ENCODE measurements around the gene CA7. TPM values are rescaled to one million over a fixed set of nuclear protein-coding genes. Genes with fewer than 3 reads are reported as not detected.

Gene CA7
- total and polyA plus RNA-seq, 2 donors (not counting 1 experiment from before 2014, with no cell fraction given), result not detected

DNA sequence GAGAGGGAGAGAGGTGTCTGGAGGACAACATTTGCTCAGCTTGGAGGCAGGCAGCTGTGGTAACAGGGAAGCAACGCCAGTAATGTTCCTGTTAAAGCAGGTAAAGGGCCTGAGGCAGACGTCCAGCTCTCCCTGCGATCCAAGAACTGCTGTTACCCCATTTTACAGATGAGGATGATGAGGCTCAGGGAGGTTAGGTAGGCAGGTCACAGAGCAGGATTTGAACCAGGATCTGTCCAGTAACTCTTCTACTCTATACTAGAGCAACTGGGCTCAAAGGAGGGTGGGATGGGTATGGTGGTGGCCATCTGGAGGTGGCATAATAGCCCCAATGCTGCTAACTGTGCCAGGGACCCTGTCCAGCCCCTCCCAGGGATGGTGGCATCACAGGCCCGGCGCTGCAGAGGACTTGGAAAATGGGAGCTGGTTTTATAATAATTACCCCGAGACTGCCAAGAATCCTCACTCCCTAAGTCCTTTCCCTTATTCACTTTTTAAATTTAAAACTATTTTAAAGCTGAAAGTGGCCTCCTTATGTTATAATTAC is 12.0 kb downstream of the CA7 start:
- H3K27me3 ChIP-seq (ENCODE audit: control insufficient read depth, insufficient read depth, low read length), result no peaks in the 10 kb centered on the region
- H4K20me1 ChIP-seq (ENCODE audit: control insufficient read depth, extremely low read depth, insufficient read depth, low read length), result no peaks in the 10 kb centered on the region
- H2AFZ ChIP-seq (ENCODE audit: low read length), result no peak overlapping the region
- H3K9ac ChIP-seq (ENCODE audit: insufficient read depth, low read length), result no peak overlapping the region
- H3K4me3 ChIP-seq (replicated peaks in 1 of 4; ENCODE audit: control extremely low read depth in 1 of 4, insufficient read depth in 1 of 4, low read depth in 3 of 4, low read length in 4 of 4), result no peak overlapping the region
- DNase-seq (ENCODE audit: low read depth in 2 of 2), result no peak
- no peaks in the 10 kb centered on the region for H3K4me1 ChIP-seq (ENCODE audit: control insufficient read depth, extremely low read depth, insufficient read depth, low read length)
- no peak overlapping the region for H3K4me2 ChIP-seq (ENCODE audit: extremely low read depth, insufficient read depth, low read length)
- TF ChIP-seq, protein P1, sequence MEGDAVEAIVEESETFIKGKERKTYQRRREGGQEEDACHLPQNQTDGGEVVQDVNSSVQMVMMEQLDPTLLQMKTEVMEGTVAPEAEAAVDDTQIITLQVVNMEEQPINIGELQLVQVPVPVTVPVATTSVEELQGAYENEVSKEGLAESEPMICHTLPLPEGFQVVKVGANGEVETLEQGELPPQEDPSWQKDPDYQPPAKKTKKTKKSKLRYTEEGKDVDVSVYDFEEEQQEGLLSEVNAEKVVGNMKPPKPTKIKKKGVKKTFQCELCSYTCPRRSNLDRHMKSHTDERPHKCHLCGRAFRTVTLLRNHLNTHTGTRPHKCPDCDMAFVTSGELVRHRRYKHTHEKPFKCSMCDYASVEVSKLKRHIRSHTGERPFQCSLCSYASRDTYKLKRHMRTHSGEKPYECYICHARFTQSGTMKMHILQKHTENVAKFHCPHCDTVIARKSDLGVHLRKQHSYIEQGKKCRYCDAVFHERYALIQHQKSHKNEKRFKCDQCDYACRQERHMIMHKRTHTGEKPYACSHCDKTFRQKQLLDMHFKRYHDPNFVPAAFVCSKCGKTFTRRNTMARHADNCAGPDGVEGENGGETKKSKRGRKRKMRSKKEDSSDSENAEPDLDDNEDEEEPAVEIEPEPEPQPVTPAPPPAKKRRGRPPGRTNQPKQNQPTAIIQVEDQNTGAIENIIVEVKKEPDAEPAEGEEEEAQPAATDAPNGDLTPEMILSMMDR (conservative IDR thresholded peaks at IDR 0.05 in 1 of 2, IDR thresholded peaks at IDR 0.05 in 1 of 2; ENCODE audit: low read depth in 1 of 2, low read length in 2 of 2), result no peak
- TF ChIP-seq EZH2 (IDR thresholded peaks at IDR 0.05; ENCODE audit: low read length, missing control alignments), result no peak
- no peak overlapping the region for H3K27ac ChIP-seq (ENCODE audit: insufficient read depth, low read length)
- no peaks in the 10 kb centered on the region for H3K79me2 ChIP-seq (ENCODE audit: control insufficient read depth, insufficient read depth, low read length)
- H3K9me3 ChIP-seq (ENCODE audit: control insufficient read depth, insufficient read depth, low read depth, low read length), result no peaks in the 10 kb centered on the region
- H3K36me3 ChIP-seq (ENCODE audit: control insufficient read depth, insufficient read depth, low read length), result no peaks in the 10 kb centered on the region

DNA sequence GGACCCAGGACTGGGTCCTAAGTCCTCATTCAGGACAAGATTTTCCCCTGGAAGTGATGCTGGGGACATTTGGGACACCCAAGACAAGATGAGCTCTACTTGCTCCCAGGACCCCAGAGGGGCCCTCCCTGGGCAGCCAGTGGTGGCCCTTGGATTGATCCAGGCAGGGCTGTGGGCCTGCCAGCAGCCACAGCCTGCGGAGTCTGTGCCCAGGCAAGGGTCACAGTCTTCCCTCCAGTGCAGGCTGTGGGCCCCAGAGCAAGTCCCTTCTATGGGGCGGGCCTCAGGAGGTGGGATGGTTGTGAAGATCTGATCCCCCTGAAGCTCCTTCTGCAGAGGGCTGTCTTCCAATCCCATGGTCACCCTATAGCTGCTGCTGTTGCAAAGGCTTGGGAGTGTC is 12.6 kb downstream of the CA7 start:
- no peaks in the 10 kb centered on the region for H3K79me2 ChIP-seq (ENCODE audit: control insufficient read depth, insufficient read depth, low read length)
- H3K27ac ChIP-seq (ENCODE audit: insufficient read depth, low read length), result no peak overlapping the region
- no peak overlapping the region for H2AFZ ChIP-seq (ENCODE audit: low read length)

DNA sequence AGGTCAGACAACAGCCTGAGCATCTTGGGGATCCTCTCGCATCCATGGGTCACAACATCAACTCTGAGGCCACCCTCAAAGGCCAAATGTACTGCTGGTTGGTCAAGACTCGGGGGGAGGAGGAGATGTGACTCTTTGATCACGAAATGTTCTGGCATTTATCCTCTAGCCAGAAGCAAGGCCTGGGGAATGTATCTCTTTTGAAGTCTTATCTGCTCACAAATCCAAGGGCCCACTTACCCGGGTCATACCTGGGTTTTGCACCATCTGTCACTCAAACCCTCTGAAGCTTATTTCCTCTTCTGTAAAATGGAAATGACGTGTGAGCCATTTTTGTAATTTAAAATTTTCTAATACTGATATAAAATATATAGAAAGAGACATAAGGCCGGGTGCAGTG is 13.2 kb downstream of the CA7 start:
- Histone ChIP-seq H3K9me3 (ENCODE audit: control insufficient read depth, insufficient read depth, low read depth, low read length) (no peaks in the 10 kb centered on the region), H3K9ac (ENCODE audit: insufficient read depth, low read length) (no peak overlapping the region), H3K4me2 (ENCODE audit: extremely low read depth, insufficient read depth, low read length) (no peak overlapping the region), H2AFZ (ENCODE audit: low read length) (no peak overlapping the region), H3K27me3 (ENCODE audit: control insufficient read depth, insufficient read depth, low read length) (no peaks in the 10 kb centered on the region), H3K4me1 (ENCODE audit: control insufficient read depth, extremely low read depth, insufficient read depth, low read length) (no peaks in the 10 kb centered on the region), H3K79me2 (ENCODE audit: control insufficient read depth, insufficient read depth, low read length) (no peaks in the 10 kb centered on the region), H3K4me3 (replicated peaks in 1 of 4; ENCODE audit: control extremely low read depth in 1 of 4, insufficient read depth in 1 of 4, low read depth in 3 of 4, low read length in 4 of 4) (no peak overlapping the region), H3K36me3 (ENCODE audit: control insufficient read depth, insufficient read depth, low read length) (no peaks in the 10 kb centered on the region), H4K20me1 (ENCODE audit: control insufficient read depth, extremely low read depth, insufficient read depth, low read length) (no peaks in the 10 kb centered on the region), H3K27ac (ENCODE audit: insufficient read depth, low read length) (no peak overlapping the region)
- TF ChIP-seq EZH2 (IDR thresholded peaks at IDR 0.05; ENCODE audit: low read length, missing control alignments), result no peak
- TF ChIP-seq, protein P1 (conservative IDR thresholded peaks at IDR 0.05 in 1 of 2, IDR thresholded peaks at IDR 0.05 in 1 of 2; ENCODE audit: low read depth in 1 of 2, low read length in 2 of 2), result no peak
- no peak for DNase-seq (ENCODE audit: low read depth in 2 of 2)

More for the DNA sequence above, 12.6 kb downstream of the CA7 start:
- H4K20me1 ChIP-seq (ENCODE audit: control insufficient read depth, extremely low read depth, insufficient read depth, low read length), result no peaks in the 10 kb centered on the region
- H3K27me3 ChIP-seq (ENCODE audit: control insufficient read depth, insufficient read depth, low read length), result no peaks in the 10 kb centered on the region
- no peak overlapping the region for H3K4me2 ChIP-seq (ENCODE audit: extremely low read depth, insufficient read depth, low read length)
- no peak overlapping the region for H3K9ac ChIP-seq (ENCODE audit: insufficient read depth, low read length)
- no peaks in the 10 kb centered on the region for H3K36me3 ChIP-seq (ENCODE audit: control insufficient read depth, insufficient read depth, low read length)
- TF ChIP-seq EZH2 (IDR thresholded peaks at IDR 0.05; ENCODE audit: low read length, missing control alignments), result no peak
- TF ChIP-seq, protein P1 (conservative IDR thresholded peaks at IDR 0.05 in 1 of 2, IDR thresholded peaks at IDR 0.05 in 1 of 2; ENCODE audit: low read depth in 1 of 2, low read length in 2 of 2), result no peak
- no peaks in the 10 kb centered on the region for H3K4me1 ChIP-seq (ENCODE audit: control insufficient read depth, extremely low read depth, insufficient read depth, low read length)
- H3K4me3 ChIP-seq (replicated peaks in 1 of 4; ENCODE audit: control extremely low read depth in 1 of 4, insufficient read depth in 1 of 4, low read depth in 3 of 4, low read length in 4 of 4), result no peak overlapping the region
- H3K9me3 ChIP-seq (ENCODE audit: control insufficient read depth, insufficient read depth, low read depth, low read length), result no peaks in the 10 kb centered on the region
- no peak for DNase-seq (ENCODE audit: low read depth in 2 of 2)

Measured in fibroblast of lung (primary cell).